ENCODE results near the gene RNF149. TPM values are rescaled to one million over a fixed set of nuclear protein-coding genes. Genes with fewer than 3 reads are reported as not detected.
A peak's percentile ranks its signal among the peaks of the same experiment; 100 is the strongest.

The RNF149 gene
- total RNA-seq, 1 donor from 2014 or later, result 120 TPM

DNA sequence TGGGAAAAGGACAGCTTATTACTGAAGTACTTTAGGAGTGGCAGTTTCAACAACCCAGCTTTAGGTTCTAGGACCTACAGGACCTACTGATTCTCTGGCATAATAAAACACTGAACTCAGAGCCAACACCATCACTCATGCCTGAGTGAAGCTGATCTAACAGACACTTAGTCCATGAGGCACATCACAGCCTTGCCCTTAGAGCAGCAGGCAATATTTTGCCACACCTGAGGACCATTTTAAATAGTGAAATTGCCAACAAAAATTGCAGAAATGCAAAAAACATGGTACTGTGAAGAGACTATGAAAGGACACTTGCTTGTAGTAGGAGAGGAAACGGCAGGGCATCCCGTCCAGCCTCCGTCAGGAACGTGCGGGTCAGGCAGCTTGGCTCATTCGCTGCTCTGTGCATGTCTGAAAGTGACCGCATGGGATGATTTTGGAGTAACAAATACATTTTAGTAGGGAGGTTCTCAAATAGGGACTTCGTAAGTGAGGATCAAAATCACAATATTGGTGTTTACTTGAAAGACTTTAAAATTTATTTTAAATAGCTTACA, 37.7 kb downstream of the RNF149 start:
- no peaks in the 10 kb centered on the region for H3K27me3 ChIP-seq (ENCODE audit: control insufficient read depth, insufficient read depth, low read length)
- TF ChIP-seq, protein P1, sequence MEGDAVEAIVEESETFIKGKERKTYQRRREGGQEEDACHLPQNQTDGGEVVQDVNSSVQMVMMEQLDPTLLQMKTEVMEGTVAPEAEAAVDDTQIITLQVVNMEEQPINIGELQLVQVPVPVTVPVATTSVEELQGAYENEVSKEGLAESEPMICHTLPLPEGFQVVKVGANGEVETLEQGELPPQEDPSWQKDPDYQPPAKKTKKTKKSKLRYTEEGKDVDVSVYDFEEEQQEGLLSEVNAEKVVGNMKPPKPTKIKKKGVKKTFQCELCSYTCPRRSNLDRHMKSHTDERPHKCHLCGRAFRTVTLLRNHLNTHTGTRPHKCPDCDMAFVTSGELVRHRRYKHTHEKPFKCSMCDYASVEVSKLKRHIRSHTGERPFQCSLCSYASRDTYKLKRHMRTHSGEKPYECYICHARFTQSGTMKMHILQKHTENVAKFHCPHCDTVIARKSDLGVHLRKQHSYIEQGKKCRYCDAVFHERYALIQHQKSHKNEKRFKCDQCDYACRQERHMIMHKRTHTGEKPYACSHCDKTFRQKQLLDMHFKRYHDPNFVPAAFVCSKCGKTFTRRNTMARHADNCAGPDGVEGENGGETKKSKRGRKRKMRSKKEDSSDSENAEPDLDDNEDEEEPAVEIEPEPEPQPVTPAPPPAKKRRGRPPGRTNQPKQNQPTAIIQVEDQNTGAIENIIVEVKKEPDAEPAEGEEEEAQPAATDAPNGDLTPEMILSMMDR (IDR thresholded peaks at IDR 0.05; ENCODE audit: insufficient read depth, low read length, severe bottlenecking), result no peak
- H3K4me3 ChIP-seq (ENCODE audit: low read depth, low read length), result no peak overlapping the region
- DNase-seq (ENCODE audit: low read depth) (no peak), FAIRE-seq (no peak)
- peaks cover 12% of the 10 kb centered on the region for H3K36me3 ChIP-seq (ENCODE audit: control insufficient read depth, insufficient read depth, low read length)

GRCh38 chr2:101267671-101268656, 40.5 kb downstream of the RNF149 start:
- no peak for DNase-seq (ENCODE audit: low read depth)
- peaks cover 13% of the 10 kb centered on the region for H3K36me3 ChIP-seq (ENCODE audit: control insufficient read depth, insufficient read depth, low read length)
- no peak overlapping the region for H3K4me3 ChIP-seq (ENCODE audit: low read depth, low read length)
- TF ChIP-seq, protein P1 (IDR thresholded peaks at IDR 0.05; ENCODE audit: insufficient read depth, low read length, severe bottlenecking), result no peak
- FAIRE-seq, result no peak
- H3K27me3 ChIP-seq (ENCODE audit: control insufficient read depth, insufficient read depth, low read length), result no peaks in the 10 kb centered on the region

DNA sequence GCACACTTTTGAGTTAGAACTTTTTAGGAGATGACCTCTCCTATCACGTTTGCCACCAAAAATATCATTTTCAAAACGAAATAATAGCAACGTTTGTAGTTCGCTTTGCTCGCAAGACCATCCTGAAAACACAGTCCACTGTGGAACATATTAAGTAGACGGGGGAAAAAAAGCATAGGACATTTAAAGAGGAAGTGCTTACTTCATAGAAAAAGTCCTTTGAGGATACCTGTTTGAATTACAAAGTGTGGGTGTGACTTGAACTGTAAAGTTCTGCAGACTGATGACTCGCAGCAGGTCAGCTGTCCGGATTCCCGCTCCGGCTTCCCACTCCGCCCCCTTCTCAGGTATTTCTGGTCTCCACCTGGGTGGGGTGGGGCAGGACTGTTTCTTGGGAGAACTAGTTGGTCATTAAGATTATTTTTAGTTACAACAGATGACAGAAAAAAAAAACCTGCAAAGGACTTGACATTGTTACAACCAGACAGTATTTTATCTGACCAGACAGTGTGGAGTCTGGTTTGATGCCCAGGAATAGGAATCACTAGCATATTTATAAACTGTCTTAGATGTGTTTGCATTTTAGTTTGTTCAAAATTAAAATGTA, 42.5 kb downstream of the RNF149 start:
- TF ChIP-seq, protein P1 (IDR thresholded peaks at IDR 0.05; ENCODE audit: insufficient read depth, low read length, severe bottlenecking), result no peak
- Histone ChIP-seq H3K36me3 (ENCODE audit: control insufficient read depth, insufficient read depth, low read length) (peaks cover 17% of the 10 kb centered on the region), H3K4me3 (ENCODE audit: low read depth, low read length) (no peak overlapping the region), H3K27me3 (ENCODE audit: control insufficient read depth, insufficient read depth, low read length) (no peaks in the 10 kb centered on the region)
- FAIRE-seq, result peak; percentile 23
- DNase-seq (ENCODE audit: low read depth), result peak; percentile 66

DNA sequence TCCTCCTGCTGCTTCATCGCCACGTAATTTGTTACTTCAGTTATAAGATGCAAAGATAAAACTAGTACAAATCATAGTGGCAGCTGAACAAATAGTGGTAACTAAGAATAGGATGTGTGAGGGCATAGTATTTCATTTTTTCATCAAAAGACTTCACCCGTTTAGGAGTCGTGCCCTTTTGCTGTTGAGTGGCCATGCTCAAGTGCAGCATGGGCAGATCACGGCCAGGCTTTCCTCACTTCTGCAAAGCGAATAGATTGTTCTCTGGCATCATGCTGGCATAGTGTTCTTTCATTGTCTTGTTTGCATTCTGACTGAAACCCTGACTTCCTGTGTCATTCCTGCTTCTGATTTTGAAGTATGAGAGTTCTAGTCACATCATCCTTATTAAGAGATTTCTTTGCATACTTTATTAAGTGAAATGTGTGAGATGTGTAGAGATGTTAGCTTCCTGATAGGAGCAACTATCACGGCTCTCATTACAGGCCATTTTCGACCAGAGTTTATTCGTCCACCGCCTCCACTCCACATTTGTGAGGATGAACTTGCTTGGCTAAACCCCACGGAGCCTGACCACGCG, 44.1 kb downstream of the RNF149 start:
- FAIRE-seq, result no peak
- no peak for DNase-seq (ENCODE audit: low read depth)
- TF ChIP-seq, protein P1 (IDR thresholded peaks at IDR 0.05; ENCODE audit: insufficient read depth, low read length, severe bottlenecking), result no peak
- no peak overlapping the region for H3K4me3 ChIP-seq (ENCODE audit: low read depth, low read length)
- peaks cover 14% of the 10 kb centered on the region for H3K36me3 ChIP-seq (ENCODE audit: control insufficient read depth, insufficient read depth, low read length)
- no peaks in the 10 kb centered on the region for H3K27me3 ChIP-seq (ENCODE audit: control insufficient read depth, insufficient read depth, low read length)

- DNase-seq (ENCODE audit: low read depth) (no peak), FAIRE-seq (no peak)
- TF ChIP-seq, protein P1 (IDR thresholded peaks at IDR 0.05; ENCODE audit: insufficient read depth, low read length, severe bottlenecking), result no peak
- Histone ChIP-seq H3K36me3 (ENCODE audit: control insufficient read depth, insufficient read depth, low read length) (peaks cover 16% of the 10 kb centered on the region), H3K27me3 (ENCODE audit: control insufficient read depth, insufficient read depth, low read length) (no peaks in the 10 kb centered on the region), H3K4me3 (ENCODE audit: low read depth, low read length) (no peak overlapping the region)
Measured at GRCh38 chr2:101263377-101263800, 45.1 kb downstream of the RNF149 start.
